ENCODE data around the gene HBD. TPM values are rescaled to one million over a fixed set of nuclear protein-coding genes. Genes with fewer than 3 reads are reported as not detected.

HBD gene
- total and polyA plus RNA-seq, 9 of the 15 experiments (the other 6 are each of a cell fraction or from before 2014, with no cell fraction given) = 11.8 to 169 (median 36.0) TPM

- no peak for TF ChIP-seq SAFB (IDR thresholded peaks at IDR 0.05; ENCODE audit: borderline replicate concordance, low read depth, low read length)
- TF ChIP-seq MBD2 (IDR thresholded peaks at IDR 0.05; ENCODE audit: borderline replicate concordance, low read depth) = no peak
- TF ChIP-seq CTCFL (IDR thresholded peaks at IDR 0.05; ENCODE audit: borderline replicate concordance, insufficient read depth, low read depth, low read length, poor library complexity, severe bottlenecking) = no peak
- TF ChIP-seq KDM4B (IDR thresholded peaks at IDR 0.05; ENCODE audit: borderline replicate concordance in 2 of 2, low read depth in 1 of 2) = no peak
- TF ChIP-seq ZNF589 (CRISPR knock-in tag; IDR thresholded peaks at IDR 0.05; ENCODE audit: low read depth) = no peak
- TF ChIP-seq POLR2H (tag; IDR thresholded peaks at IDR 0.05; ENCODE audit: low read depth) = no peak
- TF ChIP-seq GABPB2 (CRISPR knock-in tag; conservative IDR thresholded peaks at IDR 0.05) = no peak
- no peak for TF ChIP-seq GTF2F1 (IDR thresholded peaks at IDR 0.05; ENCODE audit: low read depth, low read length)
- no peak for TF ChIP-seq NR0B1 (IDR thresholded peaks at IDR 0.05; ENCODE audit: partially characterized antibody)
- TF ChIP-seq PYGO2 (tag; IDR thresholded peaks at IDR 0.05) = no peak
- peak; percentile 45; the same call in 1 of the 2 replicates for TF ChIP-seq RNF2 (IDR thresholded peaks at IDR 0.05)
- no peak for TF ChIP-seq POU5F1 (IDR thresholded peaks at IDR 0.05; ENCODE audit: borderline replicate concordance, low read depth, low read length, partially characterized antibody)
- no peak for TF ChIP-seq BRD4 (IDR thresholded peaks at IDR 0.05)
- no peak for TF ChIP-seq HLTF (IDR thresholded peaks at IDR 0.05)
- TF ChIP-seq WHSC1 (IDR thresholded peaks at IDR 0.05; ENCODE audit: low read length) = no peak
- no peak for TF ChIP-seq UBTF (IDR thresholded peaks at IDR 0.05; ENCODE audit: borderline replicate concordance in 1 of 2, low read depth in 2 of 2, low read length in 2 of 2)
- TF ChIP-seq TAF15 (IDR thresholded peaks at IDR 0.05; ENCODE audit: low read depth, low read length) = no peak
- no peak for TF ChIP-seq HNRNPH1 (optimal IDR thresholded peaks at IDR 0.05; ENCODE audit: low read depth, low read length)
- no peak for TF ChIP-seq KDM5B (IDR thresholded peaks at IDR 0.05; ENCODE audit: insufficient replicate concordance, low read depth, low read length)
- no peak for TF ChIP-seq POLR2AphosphoS5 (IDR thresholded peaks at IDR 0.05; ENCODE audit: control insufficient read depth, insufficient read depth, low read depth, low read length)
- no peak for TF ChIP-seq FOXO4 (CRISPR knock-in tag; IDR thresholded peaks at IDR 0.05)
- TF ChIP-seq MAFF (IDR thresholded peaks at IDR 0.05; ENCODE audit: low read length) = no peak
- TF ChIP-seq SMAD2 (IDR thresholded peaks at IDR 0.05; ENCODE audit: low read depth, low read length) = no peak
Observed at GRCh38 chr11:5234381-5234834, at the start of gene HBD (continued).

Data from K562 (cell line).